ENCODE measurements around the gene CIC.

GRCh38 chr19:42242069-42242511 lies 27.0 kb upstream of the CIC start:
- TF ChIP-seq CTCF (IDR thresholded peaks at IDR 0.05; ENCODE audit: low read depth, low read length) (no peak), EZH2phosphoT487 (IDR thresholded peaks at IDR 0.05; ENCODE audit: low read depth) (no peak)

Measured in OCI-LY3 (cell line).